Ovary (tissue), 9 donors: ENCODE measurements around the gene GPC3. TPM values are rescaled to one million over a fixed set of nuclear protein-coding genes. Genes with fewer than 3 reads are reported as not detected.

Source experiments
- DNase-seq, 5 donors: peaks; one replicate each; pipeline ENCODE4 v3.0.0-alpha.2; 2019 to 2020
- H3K27ac ChIP-seq, 2 donors: fragments of 200-600 bp; one replicate each; pipeline versions ENCODE4 v1.5.1 to v1.8.0; 2019 to 2022
- H3K27me3 ChIP-seq: fragments of 200-600 bp; one replicate; pipeline ENCODE4 v1.8.0; 2022
- H3K36me3 ChIP-seq: fragments of 200-600 bp; sonication (generic); one replicate; pipeline ENCODE4 v1.5.1; 2019
- H3K4me1 ChIP-seq: one replicate; pipeline ENCODE4 v1.8.1; 2013; ENCODE audit warnings: mild to moderate bottlenecking, moderate library complexity; ENCODE audit not compliant: insufficient read depth
- H3K4me3 ChIP-seq: fragments of 200-600 bp; sonication (generic); one replicate; pipeline ENCODE4 v1.5.1; 2017
- H3K9me3 ChIP-seq, 2 donors: fragments of 200-600 bp in 1 of 2; sonication (generic) in 1 of 2; one replicate each; pipeline versions ENCODE4 v1.5.1 to v1.8.1; 2013 to 2019; ENCODE audit warnings: mild to moderate bottlenecking in 1 of 2, moderate library complexity in 1 of 2
- CTCF ChIP-seq, 3 donors: fragments of 450-650 bp in 2 of 3; fragments of 200-600 bp in 1 of 3; IDR thresholded peaks; one replicate each; pipeline versions ENCODE4 v1.5.1 to v1.8.0; 2016 to 2022; ENCODE audit warnings: antibody characterized with exemption in 3 of 3, mild to moderate bottlenecking in 1 of 3
- EP300 ChIP-seq: sonication (generic); formaldehyde crosslinking; IDR thresholded peaks from one replicate; pipeline ENCODE4 v1.6.1; 2017; ENCODE audit warnings: antibody characterized with exemption
- POLR2A ChIP-seq: fragments of 450-650 bp; IDR thresholded peaks from one replicate; pipeline ENCODE4 v1.6.1; 2017; ENCODE audit warnings: antibody characterized with exemption, mild to moderate bottlenecking, moderate library complexity
- WGBS, 3 donors: extraction: QIAGEN DNeasy Blood & Tissue Kit in 1 of 3; methylation state at CpG; one replicate each; pipeline versions ENCODE4 v1.1.5 to v1.1.7; 2013 to 2017; 5-methylcytosine and 5-hydroxymethylcytosine counted together
- intact Hi-C, 4 donors: fragments of 100-400 bp; cut with DNase I; formaldehyde crosslinking; loops; one replicate each; pipeline versions ENCODE4 v1.11.0 to v1.15.1; 2022 to 2023
- polyA plus RNA-seq, 2 donors: library from polyadenylated mRNA; stranded (reverse); fragments of 200-250 nt in 1 of 2; fragments of 350-450 nt in 1 of 2; fragmentation: Illumina TruSeq in 1 of 2; extraction: RNeasy Lipid Tissue Mini Kit (QIAGEN cat#74804) in 1 of 2; gene quantifications; one replicate each; pipeline ENCODE4 v1.2.3, GENCODE V29; 2013 to 2014
- total RNA-seq, 7 donors: library from RNA; depleted of rRNA in 2 of 7; stranded (reverse); fragments of >200 nt in 2 of 7; fragmentation: NEBNext Ultra II Directional in 3 of 7; extraction: Animal tissue kit (Norgen Biotek cat#: 25700) in 3 of 7; gene quantifications; one replicate each; pipeline versions ENCODE4 v1.1.0 to v1.2.4, GENCODE V29; 2016 to 2023
- donor health status: DM: no; HTN: no; CAD: no; lungs with moderate emphysema.
- donor health status: DM: no; HTN: no; CAD: no.
- donor health status: Bipolar disorder and iron deficiency.
- donor health status: DM: yes; HTN: yes; CAD: no.
- donor health status: DM: no; HTN: no; CAD: no.
- donor health status: DM: yes; HTN: yes; CAD: no.

Gene GPC3
- total and polyA plus RNA-seq, 9 donors, result 4.5 to 91.8 (median 12.1) TPM

DNA sequence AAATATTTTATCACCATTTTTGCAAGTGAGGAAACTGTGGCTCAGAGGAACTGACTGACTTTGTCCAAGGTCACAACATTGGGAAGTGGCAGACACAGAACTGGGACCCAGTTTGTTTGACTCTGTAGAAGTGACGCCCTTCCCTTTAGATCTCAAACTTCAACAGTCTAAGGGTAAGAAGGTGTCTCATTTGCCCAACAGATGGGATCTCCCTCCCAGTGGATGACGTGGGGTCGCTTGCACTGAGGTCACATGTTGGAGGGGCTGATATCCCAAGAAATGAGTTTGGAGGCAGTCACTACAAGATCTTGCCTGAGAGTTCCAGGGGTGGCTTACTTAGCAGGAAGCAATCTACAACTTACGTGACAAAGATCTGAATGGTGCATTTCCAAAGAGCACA lies 397.6 kb downstream of the GPC3 start:
- intact Hi-C loops, result no loop called here
- no peaks in the 10 kb centered on the region for H3K4me1 ChIP-seq
- 71 to 72% (median 71%) methylated on average over 4 of the region's 4 CpGs for WGBS, 3 donors
- no peaks in the 10 kb centered on the region for H3K36me3 ChIP-seq
- no peaks in the 10 kb centered on the region for H3K9me3 ChIP-seq
- no peaks in the 10 kb centered on the region for H3K27me3 ChIP-seq
- no peak for DNase-seq
- H3K27ac ChIP-seq, result no peak overlapping the region
- no peak overlapping the region for H3K4me3 ChIP-seq
- TF ChIP-seq EP300 (no peak), POLR2A (no peak), CTCF (IDR thresholded peaks at IDR 0.05) (no peak)

DNA sequence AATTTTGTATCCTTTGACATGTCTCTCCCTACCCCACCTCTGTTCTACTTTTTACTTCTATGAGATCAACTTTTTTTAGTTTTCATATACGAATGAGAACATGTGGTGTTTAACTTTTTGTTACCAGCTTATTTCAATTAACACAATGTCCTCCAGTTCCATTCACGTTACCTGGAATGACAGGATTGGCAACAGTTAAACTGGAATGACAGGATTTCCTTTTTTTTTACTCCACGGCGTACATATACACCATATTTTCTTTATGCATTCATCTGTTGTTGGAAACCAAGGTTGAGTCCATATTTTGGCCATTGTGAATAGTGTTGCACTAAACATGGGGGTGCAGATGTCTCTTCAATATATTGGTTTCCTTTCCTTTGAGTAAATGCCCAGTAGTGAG lies 398.3 kb downstream of the GPC3 start:
- TF ChIP-seq CTCF (IDR thresholded peaks at IDR 0.05) (no peak), POLR2A (no peak), EP300 (no peak)
- 73 to 78% (median 77%) methylated on average over 4 of the region's 4 CpGs for WGBS, 3 donors
- H3K4me3 ChIP-seq, result no peak overlapping the region

DNA sequence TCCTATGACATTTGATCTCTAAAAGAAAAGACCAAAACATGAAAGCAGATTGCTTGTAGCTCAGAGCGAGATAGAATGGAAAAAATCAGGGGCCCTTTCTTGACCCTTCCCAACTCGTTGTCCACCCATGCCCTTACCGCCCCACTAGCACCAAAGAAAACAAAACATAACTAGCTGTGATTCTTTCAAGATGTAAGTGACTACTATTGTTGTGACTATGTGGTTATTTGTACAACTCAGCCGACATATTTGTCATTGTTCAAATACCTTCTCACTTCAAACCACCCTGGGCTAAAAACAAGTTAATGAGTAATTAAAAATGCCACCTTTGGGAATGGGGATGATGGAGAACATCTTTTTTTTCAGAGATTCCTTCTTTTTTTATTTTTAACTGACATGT lies 399.0 kb downstream of the GPC3 start:
- no peaks in the 10 kb centered on the region for H3K36me3 ChIP-seq
- H3K27me3 ChIP-seq, result no peaks in the 10 kb centered on the region
- no peak for TF ChIP-seq CTCF (IDR thresholded peaks at IDR 0.05)
- TF ChIP-seq EP300, result no peak
- no peak for TF ChIP-seq POLR2A
- no peak overlapping the region for H3K4me3 ChIP-seq
- intact Hi-C loops, result no loop called here
- DNase-seq, result no peak
- no peak overlapping the region for H3K27ac ChIP-seq
- WGBS, 3 donors, result 33 to 51% (median 39%) methylated on average over 4 of the region's 4 CpGs
- H3K4me1 ChIP-seq, result no peaks in the 10 kb centered on the region
- H3K9me3 ChIP-seq, result no peaks in the 10 kb centered on the region

More for the DNA sequence above, 398.3 kb downstream of the GPC3 start:
- Histone ChIP-seq H3K9me3 (no peaks in the 10 kb centered on the region), H3K27me3 (no peaks in the 10 kb centered on the region), H3K27ac (no peak overlapping the region), H3K4me1 (no peaks in the 10 kb centered on the region), H3K36me3 (no peaks in the 10 kb centered on the region)
- DNase-seq, result no peak
- intact Hi-C loops, result no loop called here

GRCh38 chrX:133583825-133584224 lies 401.6 kb downstream of the GPC3 start:
- TF ChIP-seq CTCF (IDR thresholded peaks at IDR 0.05), result no peak
- TF ChIP-seq EP300, result no peak
- TF ChIP-seq POLR2A, result no peak
- no peaks in the 10 kb centered on the region for H3K36me3 ChIP-seq
- no peak for DNase-seq
- intact Hi-C loops, result no loop called here
- H3K27ac ChIP-seq, result no peak overlapping the region
- WGBS, 3 donors, result 82 to 84% (median 82%) methylated on average over 2 of the region's 2 CpGs
- H3K4me1 ChIP-seq, result no peaks in the 10 kb centered on the region
- H3K27me3 ChIP-seq, result no peaks in the 10 kb centered on the region
- no peaks in the 10 kb centered on the region for H3K9me3 ChIP-seq
- H3K4me3 ChIP-seq, result no peak overlapping the region

DNA sequence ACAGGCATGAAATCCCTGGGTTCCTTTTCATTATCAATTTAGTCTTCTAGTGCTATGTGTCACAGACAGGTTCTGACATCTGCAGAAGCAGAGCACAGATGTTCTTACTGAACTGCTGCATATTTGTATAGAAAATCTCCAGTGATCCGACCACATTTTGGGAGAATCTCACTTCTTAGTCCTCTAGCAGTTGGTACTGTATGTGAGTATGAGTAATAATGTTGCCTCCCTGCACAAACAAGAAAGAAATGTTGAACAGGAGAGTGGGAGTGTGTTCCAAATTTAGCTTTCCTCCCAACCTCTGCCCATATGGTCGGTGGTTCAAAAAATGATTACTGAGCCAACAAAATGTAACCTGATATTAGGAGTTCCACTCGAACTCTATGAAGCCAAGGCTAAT lies 404.8 kb downstream of the GPC3 start:
- no peak overlapping the region for H3K27ac ChIP-seq
- H3K4me1 ChIP-seq, result no peaks in the 10 kb centered on the region
- intact Hi-C loops, result no loop called here
- no peaks in the 10 kb centered on the region for H3K9me3 ChIP-seq
- no peak for DNase-seq
- 16 to 32% (median 17%) methylated on average over 3 of the region's 3 CpGs for WGBS, 3 donors
- H3K36me3 ChIP-seq, result no peaks in the 10 kb centered on the region
- H3K4me3 ChIP-seq, result no peak overlapping the region
- TF ChIP-seq CTCF (IDR thresholded peaks at IDR 0.05), result no peak
- TF ChIP-seq EP300, result no peak
- TF ChIP-seq POLR2A, result no peak
- no peaks in the 10 kb centered on the region for H3K27me3 ChIP-seq
